Measurements from ENCODE around the gene SLC10A2.

The SLC10A2 gene

GRCh38 chr13:103044056-103044455 lies 22.2 kb downstream of the SLC10A2 start:
- no peak for DNase-seq

- DNase-seq, result no peak
These were observed 26.2 kb downstream of the SLC10A2 start for GRCh38 chr13:103040006-103040405.

- no peak for DNase-seq
These were observed 27.0 kb downstream of the SLC10A2 start for GRCh38 chr13:103039183-103039582.

- no peak for DNase-seq
These were observed 29.9 kb downstream of the SLC10A2 start for GRCh38 chr13:103036268-103036667.

- DNase-seq, result no peak
These were observed 32.2 kb downstream of the SLC10A2 start for GRCh38 chr13:103033999-103034398.

GRCh38 chr13:103031332-103031873 lies 34.8 kb downstream of the SLC10A2 start:
- DNase-seq, result no peak

GRCh38 chr13:103030776-103031175 lies 35.4 kb downstream of the SLC10A2 start:
- DNase-seq, result no peak

- DNase-seq, result no peak
These were observed 36.4 kb downstream of the SLC10A2 start for GRCh38 chr13:103029798-103030197.

- DNase-seq, result no peak
These were observed 43.9 kb downstream of the SLC10A2 start for GRCh38 chr13:103022336-103022735.

GRCh38 chr13:103018556-103018955 lies 47.7 kb downstream of the SLC10A2 start:
- DNase-seq, result no peak

GRCh38 chr13:103012646-103013045 lies 53.6 kb downstream of the SLC10A2 start:
- no peak for DNase-seq

- no peak for DNase-seq
These were observed 57.0 kb downstream of the SLC10A2 start for GRCh38 chr13:103009051-103009840.

GRCh38 chr13:103007427-103007762 lies 58.8 kb downstream of the SLC10A2 start:
- no peak for DNase-seq

- no peak for DNase-seq
These were observed 59.4 kb downstream of the SLC10A2 start for GRCh38 chr13:103006641-103007426.

GRCh38 chr13:103004661-103005345 lies 61.4 kb downstream of the SLC10A2 start:
- DNase-seq, result no peak

- no peak for DNase-seq
These were observed 62.6 kb downstream of the SLC10A2 start for GRCh38 chr13:103003631-103004030.

- no peak for DNase-seq
These were observed 63.9 kb downstream of the SLC10A2 start for GRCh38 chr13:103002279-103002678.

GRCh38 chr13:103000157-103000556 lies 66.1 kb downstream of the SLC10A2 start:
- DNase-seq, result no peak

- no peak for DNase-seq
These were observed 66.7 kb downstream of the SLC10A2 start for GRCh38 chr13:102999499-102999898.

Data from CD4-positive, alpha-beta T cell treated with Interleukin-17A for 4 hours (primary cell).